CD4-positive, alpha-beta T cell treated with Interleukin-21 for 1 hour (primary cell): ENCODE measurements around the gene DDX24.

Experiments
- DNase-seq: peaks from one replicate; pipeline ENCODE4 v3.0.0-alpha.2; 2020

The DDX24 gene

GRCh38 chr14:94114589-94115057 is 33.6 kb upstream of the DDX24 start:
- DNase-seq: no peak

GRCh38 chr14:94113908-94114588 is 33.0 kb upstream of the DDX24 start:
- DNase-seq: no peak

- DNase-seq: no peak
Measured at GRCh38 chr14:94113490-94113889, 32.5 kb upstream of the DDX24 start.

GRCh38 chr14:94113073-94113472 is 32.1 kb upstream of the DDX24 start:
- no peak for DNase-seq

- no peak for DNase-seq
Measured at GRCh38 chr14:94112513-94113063, 31.6 kb upstream of the DDX24 start.

- DNase-seq: no peak
Measured at GRCh38 chr14:94111276-94112095, 30.5 kb upstream of the DDX24 start.

- DNase-seq: no peak
Measured at GRCh38 chr14:94110552-94111181, 29.7 kb upstream of the DDX24 start, which contains the start of gene IFI27. Gene IFI27, plus strand, starts transcription at chr14:94110736.

GRCh38 chr14:94109915-94110250 is 28.9 kb upstream of the DDX24 start:
- no peak for DNase-seq

- no peak for DNase-seq
Measured at GRCh38 chr14:94104731-94105130, 23.7 kb upstream of the DDX24 start.

- no peak for DNase-seq
Measured at GRCh38 chr14:94103554-94104150, 22.6 kb upstream of the DDX24 start.

- DNase-seq: no peak
Measured at GRCh38 chr14:94102768-94103482, 21.9 kb upstream of the DDX24 start.

- no peak for DNase-seq
Measured at GRCh38 chr14:94101748-94102147, 20.7 kb upstream of the DDX24 start.

- DNase-seq: no peak
Measured at GRCh38 chr14:94100847-94101246, 19.8 kb upstream of the DDX24 start.

GRCh38 chr14:94099006-94099405 is 18.0 kb upstream of the DDX24 start:
- DNase-seq: no peak

- no peak for DNase-seq
Measured at GRCh38 chr14:94098326-94098992, 17.5 kb upstream of the DDX24 start.

GRCh38 chr14:94097091-94097490 is 16.1 kb upstream of the DDX24 start:
- DNase-seq: no peak

- no peak for DNase-seq
Measured at GRCh38 chr14:94093418-94093817, 12.4 kb upstream of the DDX24 start.

GRCh38 chr14:94089479-94089878 is 8.5 kb upstream of the DDX24 start:
- no peak for DNase-seq

- DNase-seq: no peak
Measured at GRCh38 chr14:94088516-94088915, 7.5 kb upstream of the DDX24 start.

GRCh38 chr14:94087891-94088290 is 6.9 kb upstream of the DDX24 start:
- no peak for DNase-seq

- peak; percentile 30 for DNase-seq
Measured at GRCh38 chr14:94081386-94081820, 401 bp upstream of the DDX24 start.
